Liver (tissue), 3 donors: ENCODE data around the gene MED19.

ENCODE experiments used
- EGR1 ChIP-seq, 2 donors: IDR thresholded peaks; 2 replicates each; pipeline ENCODE4 v1.6.1; 2016 to 2018; ENCODE audit warnings: antibody characterized with exemption in 2 of 2, low read depth in 2 of 2
- GABPA ChIP-seq, 2 donors: IDR thresholded peaks in 1 of 2; conservative IDR thresholded peaks in 1 of 2; 2 replicates each; pipeline ENCODE4 v1.6.1; 2016; ENCODE audit warnings: antibody characterized with exemption in 2 of 2, mild to moderate bottlenecking in 1 of 2, moderate library complexity in 1 of 2
- HNF4A ChIP-seq, 2 donors: conservative IDR thresholded peaks; 2 replicates each; pipeline ENCODE4 v1.6.1; 2016; ENCODE audit warnings: antibody characterized with exemption in 2 of 2, mild to moderate bottlenecking in 2 of 2
- JUND ChIP-seq, 2 donors: IDR thresholded peaks; 2 replicates each; pipeline ENCODE4 v1.6.1; 2016; ENCODE audit warnings: antibody characterized with exemption in 2 of 2
- RAD21 ChIP-seq, 2 donors: IDR thresholded peaks; 2 replicates each; pipeline ENCODE4 v1.6.1; 2016; ENCODE audit warnings: antibody characterized with exemption in 2 of 2, mild to moderate bottlenecking in 2 of 2
- YY1 ChIP-seq: IDR thresholded peaks from 2 replicates; pipeline ENCODE4 v1.6.1; 2016; ENCODE audit warnings: antibody characterized with exemption, mild to moderate bottlenecking
- TF ChIP-seq, protein P1 (sequence below): fragments of 150-350 bp; IDR thresholded peaks from 2 replicates; pipeline ENCODE4 v1.5.1; 2017; ENCODE audit warnings: improper control_type of control experiment, low read depth, low read length; ENCODE audit not compliant: missing input control
- TF ChIP-seq, protein P2 (sequence below): IDR thresholded peaks from 2 replicates; pipeline ENCODE4 v1.6.1; 2016; ENCODE audit warnings: antibody characterized with exemption
- TF ChIP-seq, protein P3 (sequence below): IDR thresholded peaks from 2 replicates; pipeline ENCODE4 v1.6.1; 2016; ENCODE audit warnings: antibody characterized with exemption
- TF ChIP-seq, protein P4 (sequence below): IDR thresholded peaks from 2 replicates; pipeline ENCODE4 v1.6.1; 2016; ENCODE audit warnings: antibody characterized with exemption, mild to moderate bottlenecking
- donor health status: healthy.
- donor health status: healthy.

DNA sequence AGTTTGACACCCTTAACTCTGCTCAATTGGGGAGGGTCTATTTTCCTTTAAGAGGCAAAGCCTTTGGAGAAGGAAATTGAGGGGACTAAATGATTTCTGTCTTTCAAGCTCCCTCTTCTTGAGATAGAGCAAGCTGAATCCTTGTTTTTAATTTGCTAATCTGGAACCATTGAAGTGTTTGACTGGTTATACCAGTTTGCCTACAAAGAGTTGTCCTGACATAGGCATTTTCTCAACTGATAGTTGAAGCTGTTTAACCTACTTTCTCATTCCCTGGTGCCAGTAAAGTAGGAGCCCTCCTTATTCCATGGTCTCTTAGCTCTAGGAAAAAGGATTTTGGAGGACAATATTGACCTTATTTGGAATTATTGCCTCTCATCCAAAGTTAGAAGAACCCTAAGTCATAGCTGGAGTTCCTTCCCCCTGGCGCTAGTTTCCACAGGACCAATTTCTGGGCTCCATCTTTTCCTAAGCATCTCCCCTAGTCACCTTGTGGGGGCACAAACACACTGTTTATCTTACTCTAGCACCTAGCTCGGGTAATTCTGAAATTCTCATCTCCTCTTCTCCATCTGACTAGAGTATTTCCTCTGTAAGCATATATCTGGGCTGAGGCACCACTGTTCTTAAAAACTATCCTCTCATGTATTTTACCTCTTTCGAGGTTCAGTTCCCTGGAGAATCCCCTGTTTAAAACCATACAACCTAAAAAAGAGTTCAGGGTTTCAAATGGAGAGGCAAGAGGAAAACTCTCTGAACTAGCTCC is 36.7 kb downstream of the MED19 start:
- TF ChIP-seq, protein P1, sequence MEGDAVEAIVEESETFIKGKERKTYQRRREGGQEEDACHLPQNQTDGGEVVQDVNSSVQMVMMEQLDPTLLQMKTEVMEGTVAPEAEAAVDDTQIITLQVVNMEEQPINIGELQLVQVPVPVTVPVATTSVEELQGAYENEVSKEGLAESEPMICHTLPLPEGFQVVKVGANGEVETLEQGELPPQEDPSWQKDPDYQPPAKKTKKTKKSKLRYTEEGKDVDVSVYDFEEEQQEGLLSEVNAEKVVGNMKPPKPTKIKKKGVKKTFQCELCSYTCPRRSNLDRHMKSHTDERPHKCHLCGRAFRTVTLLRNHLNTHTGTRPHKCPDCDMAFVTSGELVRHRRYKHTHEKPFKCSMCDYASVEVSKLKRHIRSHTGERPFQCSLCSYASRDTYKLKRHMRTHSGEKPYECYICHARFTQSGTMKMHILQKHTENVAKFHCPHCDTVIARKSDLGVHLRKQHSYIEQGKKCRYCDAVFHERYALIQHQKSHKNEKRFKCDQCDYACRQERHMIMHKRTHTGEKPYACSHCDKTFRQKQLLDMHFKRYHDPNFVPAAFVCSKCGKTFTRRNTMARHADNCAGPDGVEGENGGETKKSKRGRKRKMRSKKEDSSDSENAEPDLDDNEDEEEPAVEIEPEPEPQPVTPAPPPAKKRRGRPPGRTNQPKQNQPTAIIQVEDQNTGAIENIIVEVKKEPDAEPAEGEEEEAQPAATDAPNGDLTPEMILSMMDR, result no peak
- TF ChIP-seq JUND (IDR thresholded peaks at IDR 0.05), result no peak
- no peak for TF ChIP-seq GABPA (IDR thresholded peaks at IDR 0.05 in 1 of 2, conservative IDR thresholded peaks at IDR 0.05 in 1 of 2)
- TF ChIP-seq, protein P2, sequence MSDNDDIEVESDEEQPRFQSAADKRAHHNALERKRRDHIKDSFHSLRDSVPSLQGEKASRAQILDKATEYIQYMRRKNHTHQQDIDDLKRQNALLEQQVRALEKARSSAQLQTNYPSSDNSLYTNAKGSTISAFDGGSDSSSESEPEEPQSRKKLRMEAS, result no peak
- TF ChIP-seq YY1, result no peak
- TF ChIP-seq, protein P3, sequence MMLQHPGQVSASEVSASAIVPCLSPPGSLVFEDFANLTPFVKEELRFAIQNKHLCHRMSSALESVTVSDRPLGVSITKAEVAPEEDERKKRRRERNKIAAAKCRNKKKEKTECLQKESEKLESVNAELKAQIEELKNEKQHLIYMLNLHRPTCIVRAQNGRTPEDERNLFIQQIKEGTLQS, result no peak
- TF ChIP-seq RAD21 (IDR thresholded peaks at IDR 0.05), result no peak
- no peak for TF ChIP-seq EGR1 (IDR thresholded peaks at IDR 0.05; ENCODE audit: low read depth in 2 of 2)
- TF ChIP-seq, protein P4, sequence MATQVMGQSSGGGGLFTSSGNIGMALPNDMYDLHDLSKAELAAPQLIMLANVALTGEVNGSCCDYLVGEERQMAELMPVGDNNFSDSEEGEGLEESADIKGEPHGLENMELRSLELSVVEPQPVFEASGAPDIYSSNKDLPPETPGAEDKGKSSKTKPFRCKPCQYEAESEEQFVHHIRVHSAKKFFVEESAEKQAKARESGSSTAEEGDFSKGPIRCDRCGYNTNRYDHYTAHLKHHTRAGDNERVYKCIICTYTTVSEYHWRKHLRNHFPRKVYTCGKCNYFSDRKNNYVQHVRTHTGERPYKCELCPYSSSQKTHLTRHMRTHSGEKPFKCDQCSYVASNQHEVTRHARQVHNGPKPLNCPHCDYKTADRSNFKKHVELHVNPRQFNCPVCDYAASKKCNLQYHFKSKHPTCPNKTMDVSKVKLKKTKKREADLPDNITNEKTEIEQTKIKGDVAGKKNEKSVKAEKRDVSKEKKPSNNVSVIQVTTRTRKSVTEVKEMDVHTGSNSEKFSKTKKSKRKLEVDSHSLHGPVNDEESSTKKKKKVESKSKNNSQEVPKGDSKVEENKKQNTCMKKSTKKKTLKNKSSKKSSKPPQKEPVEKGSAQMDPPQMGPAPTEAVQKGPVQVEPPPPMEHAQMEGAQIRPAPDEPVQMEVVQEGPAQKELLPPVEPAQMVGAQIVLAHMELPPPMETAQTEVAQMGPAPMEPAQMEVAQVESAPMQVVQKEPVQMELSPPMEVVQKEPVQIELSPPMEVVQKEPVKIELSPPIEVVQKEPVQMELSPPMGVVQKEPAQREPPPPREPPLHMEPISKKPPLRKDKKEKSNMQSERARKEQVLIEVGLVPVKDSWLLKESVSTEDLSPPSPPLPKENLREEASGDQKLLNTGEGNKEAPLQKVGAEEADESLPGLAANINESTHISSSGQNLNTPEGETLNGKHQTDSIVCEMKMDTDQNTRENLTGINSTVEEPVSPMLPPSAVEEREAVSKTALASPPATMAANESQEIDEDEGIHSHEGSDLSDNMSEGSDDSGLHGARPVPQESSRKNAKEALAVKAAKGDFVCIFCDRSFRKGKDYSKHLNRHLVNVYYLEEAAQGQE, result no peak
- TF ChIP-seq HNF4A (conservative IDR thresholded peaks at IDR 0.05), result no peak
